Islet precursor cell (in vitro differentiated cells): ENCODE results near the gene SFTPB.
"Not testable (repeated sequence)": the region's sequence is repeated elsewhere in the genome, so short reads cannot be mapped to it uniquely, and the experiment has no call there.

Experiments
- DNase-seq: peaks from one replicate; pipeline ENCODE4 v3.0.0-alpha.2; 2018

Gene SFTPB

GRCh38 chr2:85675427-85675826, 7.4 kb upstream of the SFTPB start:
- no peak for DNase-seq

- DNase-seq, result no peak
Observed at GRCh38 chr2:85674417-85674816, 6.4 kb upstream of the SFTPB start.

- no peak for DNase-seq
Observed at GRCh38 chr2:85673716-85674375, 5.8 kb upstream of the SFTPB start.

- DNase-seq, result no peak
Observed at GRCh38 chr2:85672456-85672855, 4.5 kb upstream of the SFTPB start.

GRCh38 chr2:85670416-85670815, 2.4 kb upstream of the SFTPB start:
- DNase-seq, result not testable (repeated sequence)

- DNase-seq, result no peak
Observed at GRCh38 chr2:85669549-85669948, 1.6 kb upstream of the SFTPB start.

GRCh38 chr2:85668857-85669142, 801 bp upstream of the SFTPB start:
- DNase-seq, result no peak

- DNase-seq, result no peak
Observed at GRCh38 chr2:85667561-85668008, 414 bp downstream of the SFTPB start.

GRCh38 chr2:85666435-85667316, 1.3 kb downstream of the SFTPB start:
- no peak for DNase-seq

GRCh38 chr2:85666016-85666415, 2.0 kb downstream of the SFTPB start:
- DNase-seq, result no peak

GRCh38 chr2:85665264-85665937, 2.6 kb downstream of the SFTPB start:
- DNase-seq, result no peak

- DNase-seq, result no peak
Observed at GRCh38 chr2:85663594-85664565, 4.1 kb downstream of the SFTPB start.

- peak; percentile 98 for DNase-seq
Observed at GRCh38 chr2:85662899-85663593, 5.0 kb downstream of the SFTPB start.

GRCh38 chr2:85661139-85661858, 6.7 kb downstream of the SFTPB start:
- DNase-seq, result no peak

GRCh38 chr2:85660725-85661124, 7.3 kb downstream of the SFTPB start:
- DNase-seq, result no peak

GRCh38 chr2:85660301-85660700, 7.7 kb downstream of the SFTPB start:
- DNase-seq, result not testable (repeated sequence)

GRCh38 chr2:85659324-85659981, 8.5 kb downstream of the SFTPB start:
- no peak for DNase-seq

- DNase-seq, result not testable (repeated sequence)
Observed at GRCh38 chr2:85657399-85657798, 10.6 kb downstream of the SFTPB start.

- no peak for DNase-seq
Observed at GRCh38 chr2:85656468-85656867, 11.5 kb downstream of the SFTPB start.

- DNase-seq, result no peak
Observed at GRCh38 chr2:85655961-85656417, 12.0 kb downstream of the SFTPB start.

GRCh38 chr2:85653996-85654395, 14.0 kb downstream of the SFTPB start:
- DNase-seq, result no peak
